GM19035 (cell line): Measurements from ENCODE around the gene SLC38A11.

Source experiments
- ATAC-seq: cut with Tn5 transposase; IDR thresholded peaks from one replicate; pipeline ENCODE4 v1.9.1; 2021; ENCODE audit not compliant: unreplicated experiment

The SLC38A11 gene

DNA sequence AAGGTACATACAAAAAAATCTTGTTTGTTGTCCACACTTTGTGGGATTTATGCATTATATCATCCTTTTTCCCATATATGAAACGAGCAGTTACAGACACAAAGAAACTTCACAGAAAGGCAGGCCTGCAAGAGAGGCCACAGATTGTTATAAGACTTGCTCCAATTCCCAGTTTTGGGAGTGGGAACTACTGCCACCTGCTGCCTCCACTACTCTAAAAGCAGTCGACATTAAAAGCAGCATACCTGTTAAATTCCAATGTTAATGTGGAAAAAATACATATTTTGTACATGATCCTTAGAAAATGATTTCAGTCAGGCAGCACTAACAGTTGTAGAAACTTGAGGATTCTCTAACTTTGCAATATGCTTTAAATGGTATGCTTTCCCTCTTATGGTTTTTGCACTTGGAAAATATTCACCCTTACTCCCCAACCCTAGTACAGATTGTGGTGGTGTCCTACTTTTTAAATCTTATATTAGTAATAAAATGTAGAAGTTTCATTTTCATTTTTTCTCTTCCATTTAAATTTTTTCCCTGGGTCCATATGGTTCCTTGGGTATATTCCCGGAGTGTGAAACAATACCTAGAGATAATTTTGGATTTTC is 37.9 kb downstream of the SLC38A11 start:
- no peak for ATAC-seq

DNA sequence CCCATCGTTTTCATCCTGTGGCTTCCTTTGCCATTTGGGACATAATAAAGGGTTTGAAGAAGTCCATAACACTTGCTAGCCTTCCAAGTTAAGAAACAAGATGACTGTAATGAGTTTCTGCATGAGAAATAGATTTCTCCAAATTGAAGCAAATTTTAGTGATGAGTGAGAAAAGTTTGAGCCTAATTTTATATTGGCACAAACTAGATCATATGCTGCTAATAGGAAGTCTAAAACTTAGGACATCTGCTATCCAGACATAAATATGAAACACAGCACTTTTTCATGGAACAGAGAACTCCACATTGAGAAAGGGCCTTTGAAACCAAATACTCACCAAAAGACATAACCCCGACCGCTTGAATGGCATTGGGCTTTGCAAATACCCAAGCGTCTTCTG is 39.8 kb downstream of the SLC38A11 start:
- ATAC-seq = no peak

DNA sequence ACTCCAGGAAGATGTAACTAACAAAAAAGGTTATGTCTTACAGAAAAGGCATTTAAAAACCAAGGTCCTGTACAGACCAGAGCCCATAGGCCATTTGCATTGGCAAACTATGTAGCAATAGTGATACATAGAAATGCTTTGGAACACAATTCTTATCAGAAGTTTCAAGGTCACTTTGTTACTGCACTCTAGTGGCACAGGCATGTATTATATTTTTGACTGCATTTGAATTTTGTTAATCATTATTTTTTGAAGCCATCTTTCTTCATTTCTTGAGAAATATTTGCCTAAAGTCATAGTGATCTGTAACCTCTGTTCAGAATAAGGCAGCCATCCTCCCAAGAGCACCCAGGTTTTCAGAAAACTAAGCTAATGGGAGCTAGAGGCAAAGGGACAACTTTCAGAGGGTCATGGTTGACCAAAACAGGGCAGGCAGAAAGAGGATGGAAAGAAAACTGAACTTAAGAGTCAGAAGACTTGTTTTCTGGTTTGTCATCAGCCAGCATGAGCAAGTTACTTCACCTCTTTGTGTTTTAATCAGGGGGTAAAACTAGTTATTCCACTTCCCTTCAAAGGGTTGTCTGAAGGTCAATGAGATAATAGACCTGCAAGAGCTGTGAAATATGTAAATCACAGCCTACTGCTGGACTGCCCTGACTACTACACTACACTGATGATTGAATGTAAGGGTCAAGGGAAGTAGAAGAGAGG is 41.5 kb downstream of the SLC38A11 start:
- ATAC-seq = no peak

DNA sequence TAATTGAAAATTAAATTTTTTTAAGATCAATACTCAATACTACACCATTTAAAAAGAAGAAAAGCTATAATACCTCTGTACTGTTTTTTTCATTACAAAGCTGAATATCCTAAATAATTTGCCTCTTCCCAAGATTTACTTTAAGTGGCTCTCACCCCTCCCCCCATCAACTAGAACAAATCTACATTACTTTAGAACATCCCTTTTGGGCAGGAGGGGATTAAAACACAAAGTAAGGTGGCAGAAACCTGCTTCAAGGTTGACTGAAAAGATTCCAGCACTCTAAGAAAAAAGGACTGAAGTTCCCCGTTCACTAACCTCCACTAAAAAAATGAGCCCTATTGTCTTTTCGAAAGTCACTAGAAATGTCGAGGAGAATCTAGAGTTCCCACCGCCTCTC is 42.3 kb downstream of the SLC38A11 start:
- no peak for ATAC-seq

DNA sequence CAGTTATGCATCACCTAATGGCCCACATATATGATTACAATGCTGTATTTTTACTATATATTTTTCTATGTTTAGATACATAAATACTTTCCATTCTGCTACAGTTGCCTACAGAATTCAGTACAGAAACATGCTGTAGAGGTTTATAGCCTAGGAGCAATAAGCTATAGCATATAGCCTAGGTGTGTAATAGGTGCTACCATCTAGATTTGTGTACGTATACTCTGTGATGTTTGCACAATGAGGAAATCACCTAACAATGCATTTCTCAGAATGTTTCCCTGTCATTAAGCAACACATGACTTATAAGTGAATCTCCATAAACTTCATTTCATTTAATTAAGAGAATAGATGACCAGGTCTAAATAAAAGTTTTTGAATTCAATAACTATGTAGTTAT is 43.5 kb downstream of the SLC38A11 start:
- ATAC-seq = no peak

DNA sequence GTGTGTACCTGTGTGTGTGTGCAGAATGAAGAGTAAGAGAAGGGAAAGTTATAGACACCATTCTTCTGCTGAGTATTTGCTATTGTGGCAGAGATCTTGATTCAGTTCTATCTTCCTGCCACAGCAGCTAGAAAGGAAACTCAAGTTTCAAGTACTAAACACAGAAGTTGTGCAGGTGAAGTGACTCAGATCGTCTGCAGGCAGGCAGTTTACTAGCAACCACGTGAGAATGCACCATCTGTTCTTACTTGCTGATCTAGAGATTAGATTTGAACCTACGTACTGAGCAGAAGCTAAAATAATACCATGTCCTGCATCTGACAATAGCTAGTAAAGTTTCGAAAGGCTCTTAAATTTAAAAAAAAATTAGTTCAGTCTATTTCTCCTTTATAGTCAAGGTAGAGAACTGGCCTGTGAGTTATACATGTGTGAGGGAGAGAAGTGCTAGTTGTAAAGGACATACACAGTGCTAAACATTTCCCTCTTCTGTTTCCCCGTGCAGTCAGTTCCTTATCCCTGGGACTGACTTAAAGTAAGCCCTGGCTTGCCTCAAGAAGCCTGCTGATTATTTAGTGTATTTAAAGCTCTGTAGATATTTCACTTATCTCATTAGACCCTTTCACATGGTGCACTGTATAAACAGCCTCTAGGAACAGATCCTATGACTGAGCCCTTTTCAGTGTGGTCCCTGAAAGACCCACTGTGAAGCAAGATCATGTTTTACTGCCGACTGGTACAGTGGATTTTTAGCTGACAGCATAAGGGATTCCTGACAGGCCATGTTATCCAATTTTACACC is 45.0 kb downstream of the SLC38A11 start:
- ATAC-seq = peak; percentile 75

DNA sequence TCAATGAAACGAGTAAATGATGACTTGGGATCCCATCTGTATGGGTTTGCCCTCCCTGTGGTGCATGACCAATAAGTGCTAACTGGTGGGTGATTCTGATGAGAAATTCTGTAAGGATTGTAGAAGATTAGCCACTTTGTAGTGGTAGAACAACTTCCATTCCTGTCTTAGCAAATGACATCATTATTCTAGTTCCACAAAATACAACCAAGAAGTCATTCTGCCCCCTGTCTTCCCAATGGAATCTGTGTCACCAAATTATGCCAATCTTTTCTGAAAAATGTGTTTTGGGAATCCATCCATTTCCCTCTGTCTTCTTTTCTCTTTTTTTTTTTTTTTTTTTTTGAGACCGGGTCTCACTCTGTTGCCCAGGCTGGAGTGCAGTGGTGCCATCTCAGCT is 48.4 kb downstream of the SLC38A11 start:
- ATAC-seq = no peak

DNA sequence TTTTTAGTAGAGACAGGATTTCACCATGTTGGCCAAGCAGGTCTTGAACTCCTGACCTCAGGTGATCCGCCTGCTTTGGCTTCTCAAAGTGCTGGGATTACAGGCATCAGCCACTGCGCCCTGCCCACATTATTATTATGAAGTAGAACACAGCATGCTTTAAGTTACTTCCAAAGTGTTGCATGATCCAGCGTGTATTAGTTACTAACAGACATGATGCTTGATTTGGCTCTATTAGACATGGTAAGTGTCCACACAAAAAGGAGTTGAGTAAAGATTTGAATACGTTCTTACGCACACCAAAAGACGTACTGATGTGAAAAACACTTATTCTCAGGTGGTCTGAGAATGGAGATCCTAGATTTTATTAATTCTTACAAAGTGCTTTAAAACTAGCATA is 50.0 kb downstream of the SLC38A11 start:
- ATAC-seq = no peak

DNA sequence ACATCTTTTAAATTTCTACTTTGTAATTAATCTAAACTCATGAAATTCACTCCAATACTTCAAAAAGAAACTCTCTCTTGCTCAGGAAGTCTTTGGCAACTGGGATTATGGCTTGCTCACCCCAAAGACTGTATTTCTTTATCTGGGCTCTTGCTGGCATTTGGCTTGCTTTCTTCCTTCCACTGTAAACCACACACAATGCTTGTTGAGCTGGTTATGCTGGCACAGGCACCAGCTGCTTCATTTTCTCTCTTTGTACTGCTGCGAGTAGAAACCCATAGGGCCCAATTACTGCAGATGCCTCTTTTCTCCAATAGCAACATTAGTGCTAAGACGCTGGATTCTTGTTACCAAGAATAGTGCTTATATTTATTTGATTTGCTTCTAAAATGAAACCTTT is 51.4 kb downstream of the SLC38A11 start:
- ATAC-seq = no peak

DNA sequence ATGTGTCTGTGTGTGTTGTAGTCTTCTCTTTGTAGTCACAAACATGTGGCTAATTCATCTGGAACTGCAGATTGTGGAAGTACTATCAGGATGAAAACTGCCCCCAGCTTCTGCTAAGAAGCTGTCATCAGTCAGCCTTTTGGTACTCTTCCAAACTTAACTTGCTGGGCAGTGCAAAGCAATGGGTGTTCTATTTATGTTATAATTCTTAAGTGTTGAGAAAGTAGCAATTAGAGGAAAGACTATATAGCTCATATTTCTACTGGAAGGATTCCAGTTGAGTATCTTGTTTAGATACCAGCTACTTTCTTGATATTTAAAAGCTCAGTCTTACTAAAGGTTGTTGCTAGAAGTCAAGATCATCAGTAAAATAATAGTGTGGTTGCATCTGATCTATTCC is 52.1 kb downstream of the SLC38A11 start:
- no peak for ATAC-seq

DNA sequence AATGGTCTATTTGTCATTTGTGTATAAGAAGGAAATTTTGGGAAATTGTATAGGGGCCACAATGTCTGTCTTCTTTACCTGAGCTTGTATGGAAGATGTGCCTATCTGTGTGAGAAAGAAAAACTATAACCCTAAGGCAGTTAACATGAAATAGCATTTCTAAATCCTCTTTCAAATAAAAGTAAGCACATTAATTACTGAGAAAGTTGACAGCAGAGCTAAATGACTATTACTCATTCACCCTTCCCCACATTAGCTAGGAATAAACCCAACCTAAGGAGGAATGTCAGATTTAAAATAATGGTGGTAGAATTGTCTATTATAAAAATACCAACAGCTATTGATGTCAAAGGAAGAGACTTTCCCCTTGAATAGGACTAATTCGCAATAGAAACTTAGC is 56.2 kb downstream of the SLC38A11 start:
- ATAC-seq = no peak

DNA sequence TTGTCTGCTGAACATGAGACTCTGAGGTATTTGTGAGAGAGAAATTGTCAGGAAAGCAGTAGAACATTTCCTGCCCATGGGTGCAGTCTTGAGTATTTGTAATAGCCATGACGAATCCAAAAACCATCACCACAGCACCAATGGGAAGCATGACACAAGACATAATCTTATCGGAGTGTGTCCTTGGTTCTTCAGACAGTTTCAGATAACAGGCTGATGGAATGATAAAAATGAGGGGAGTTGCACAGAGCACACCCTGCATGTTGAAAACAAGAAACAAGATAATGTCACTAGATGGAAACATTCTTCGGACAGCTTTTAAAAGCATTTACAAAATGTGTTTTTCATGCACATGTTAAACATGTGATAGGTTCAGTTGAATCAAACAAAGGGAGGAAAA is 56.9 kb downstream of the SLC38A11 start:
- no peak for ATAC-seq

DNA sequence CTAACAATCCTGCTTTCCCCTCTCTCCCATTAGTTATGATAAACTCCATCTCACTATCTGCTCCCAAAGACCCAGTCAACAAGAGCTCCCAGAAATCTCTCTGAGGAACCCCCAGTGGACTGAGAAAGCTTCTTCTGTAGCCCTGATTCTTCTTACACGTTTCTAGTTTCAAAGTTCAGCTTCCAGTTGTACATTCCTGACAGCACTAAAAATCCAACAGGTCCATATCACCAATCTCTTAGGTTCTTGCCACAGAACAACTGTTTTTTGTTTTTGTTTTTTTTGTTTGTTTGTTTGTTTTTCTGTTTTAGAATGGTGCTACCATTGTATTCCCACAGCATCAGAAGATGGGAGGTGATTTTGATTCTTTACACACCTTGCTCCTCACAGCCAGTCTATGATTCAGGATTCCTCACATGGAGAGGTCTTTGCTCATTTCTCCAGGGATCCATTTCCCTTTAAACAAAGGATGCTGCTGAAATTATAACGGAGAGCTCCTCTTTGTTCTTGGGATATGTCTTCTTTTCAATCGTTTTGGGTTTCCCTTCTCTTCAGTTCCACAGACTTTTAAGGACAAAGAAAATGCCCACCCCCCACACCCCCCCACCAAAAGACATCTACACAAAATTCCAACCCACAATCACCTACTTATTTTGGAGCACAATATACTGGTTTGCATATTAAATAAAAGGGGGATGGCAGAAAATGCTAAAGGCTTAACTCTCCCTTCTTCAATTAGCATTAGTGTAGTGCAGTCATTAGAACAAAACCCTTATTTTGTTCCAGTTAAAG is 57.7 kb downstream of the SLC38A11 start:
- no peak for ATAC-seq

DNA sequence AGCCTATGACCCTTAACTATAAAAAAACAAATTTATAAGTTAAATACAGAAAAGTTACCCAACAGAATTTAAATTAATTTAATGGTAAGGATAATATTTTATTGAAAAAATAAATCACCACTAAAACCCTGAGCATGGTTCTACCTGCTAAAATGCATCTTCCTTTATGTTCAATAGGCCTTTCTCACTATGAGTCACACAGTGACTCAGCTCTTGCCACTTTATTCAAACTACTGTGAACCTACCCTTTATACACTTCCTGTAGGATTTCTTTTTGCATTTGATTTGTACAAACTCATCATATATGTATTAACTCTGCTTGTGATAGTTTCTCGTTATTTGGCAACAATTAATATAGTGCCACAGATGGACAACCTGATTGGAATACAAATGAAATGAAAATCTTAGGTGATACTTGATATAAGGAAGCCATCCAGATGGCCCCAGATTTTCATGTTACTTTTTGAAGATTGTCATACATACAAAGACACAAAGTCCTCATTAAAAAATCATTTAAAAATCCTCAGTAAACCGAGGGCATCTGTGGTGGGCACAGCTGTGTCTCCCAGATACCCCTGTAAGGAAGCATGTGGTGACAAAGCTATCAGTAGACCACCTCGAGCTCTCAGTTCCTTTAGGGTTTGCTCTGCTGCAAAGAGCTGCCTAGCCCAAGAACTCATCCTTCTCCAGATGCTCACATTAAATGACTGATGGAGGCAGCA is 58.5 kb downstream of the SLC38A11 start:
- peak; percentile 99 for ATAC-seq

DNA sequence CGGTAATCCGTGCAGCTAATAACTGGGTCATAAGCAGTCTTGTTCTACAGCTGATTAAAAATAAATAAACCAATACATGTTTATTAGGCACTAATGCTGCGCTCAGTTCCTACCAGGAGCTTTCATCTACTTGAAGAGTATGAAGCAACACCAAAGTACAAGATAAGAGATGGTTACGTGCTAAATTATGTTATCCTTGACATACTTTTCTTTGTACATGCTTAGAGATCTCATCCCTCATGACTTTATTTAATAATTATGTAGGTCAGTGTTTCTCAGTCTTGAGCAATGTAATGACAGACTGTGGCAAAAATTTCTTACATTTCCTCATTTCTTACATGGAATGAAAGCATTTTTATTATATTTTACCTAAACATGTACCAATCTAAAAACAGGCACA is 59.1 kb downstream of the SLC38A11 start:
- no peak for ATAC-seq

DNA sequence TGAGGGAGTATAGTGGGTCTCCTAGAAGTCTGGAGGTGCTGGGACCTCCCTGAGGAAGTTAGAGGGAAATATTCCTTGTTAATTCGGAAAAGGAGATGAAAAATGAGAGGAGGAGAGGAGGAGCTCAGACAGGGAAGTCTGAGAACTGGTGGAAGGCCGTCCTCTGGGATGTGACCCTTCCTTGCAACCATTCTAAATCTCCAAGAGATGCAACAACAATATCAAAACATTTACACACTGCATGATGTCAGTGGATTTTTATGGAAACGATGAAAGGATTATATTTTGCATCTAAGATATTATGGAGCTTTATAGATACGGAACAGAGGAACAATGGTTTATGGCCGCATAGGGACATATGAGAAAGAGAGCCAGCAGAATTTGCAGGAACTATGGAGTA is 63.9 kb downstream of the SLC38A11 start:
- ATAC-seq = no peak

DNA sequence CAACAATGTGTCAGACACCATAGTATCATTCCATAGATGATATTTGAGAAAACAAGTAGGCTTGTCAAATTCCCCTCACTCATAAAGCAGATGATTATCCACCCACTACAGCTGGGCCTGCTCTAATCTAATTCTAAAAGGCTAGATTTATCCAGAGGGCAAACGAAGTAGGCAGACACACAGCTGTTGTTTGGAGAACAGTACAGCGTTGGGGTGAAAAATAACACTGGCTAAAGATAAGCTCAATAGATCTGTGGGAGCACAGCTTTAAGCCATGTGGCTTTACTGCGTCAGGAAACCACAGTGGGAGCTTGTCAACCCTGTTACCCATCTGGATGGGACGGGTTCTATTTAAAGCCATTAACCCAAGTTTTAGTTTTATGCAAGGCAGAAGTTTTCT is 64.8 kb downstream of the SLC38A11 start:
- ATAC-seq = no peak

DNA sequence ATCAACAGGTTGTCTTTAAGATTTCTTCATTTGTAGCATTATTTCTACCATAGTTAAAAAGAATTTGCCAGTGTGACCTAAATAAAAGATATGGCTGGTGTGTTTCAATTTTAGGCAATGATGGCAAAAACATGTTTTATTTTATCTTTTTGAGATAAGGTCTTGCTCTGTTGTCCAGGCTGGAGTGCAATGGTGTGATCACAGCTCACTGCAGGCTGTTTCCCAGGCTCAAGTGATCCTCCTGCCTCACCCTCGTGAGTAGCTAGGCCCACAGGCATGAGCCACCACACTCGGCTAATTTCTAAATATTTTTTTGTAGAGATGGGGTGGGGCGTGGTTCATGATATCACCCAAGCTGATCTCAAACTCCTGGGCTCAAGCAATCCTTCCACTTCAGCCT is 66.7 kb downstream of the SLC38A11 start:
- no peak for ATAC-seq

DNA sequence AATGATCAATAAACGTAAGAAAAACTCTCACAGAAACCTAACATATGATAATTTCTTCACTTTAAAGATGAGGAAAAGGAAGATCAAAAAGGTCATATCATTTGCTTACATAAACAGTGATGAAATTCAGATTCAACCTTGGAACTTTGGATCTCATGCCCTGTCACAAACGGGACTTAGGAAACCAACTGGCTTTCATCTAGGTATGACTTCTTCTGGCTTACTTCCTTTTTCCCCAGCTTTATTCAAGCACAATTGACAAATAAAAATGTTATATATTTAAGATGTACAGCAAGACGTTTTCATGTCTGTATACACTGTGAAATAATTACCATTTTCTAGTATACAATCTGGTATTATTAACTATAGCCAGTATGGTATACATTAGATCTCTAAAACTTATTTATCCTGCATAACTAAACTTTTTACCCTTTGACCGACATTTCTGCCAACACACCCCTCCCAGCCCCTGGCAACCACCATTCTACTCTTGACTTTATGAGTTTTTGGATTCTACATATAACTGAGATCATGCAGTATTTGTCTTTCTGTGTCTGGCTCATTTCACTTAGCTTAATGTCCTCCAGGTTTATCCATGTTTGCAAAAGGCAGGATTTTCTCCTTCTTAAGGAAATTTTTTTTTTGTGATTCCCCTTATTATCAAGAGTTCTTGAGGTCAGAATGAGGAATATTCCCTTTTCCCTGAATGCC is 67.7 kb downstream of the SLC38A11 start:
- no peak for ATAC-seq

DNA sequence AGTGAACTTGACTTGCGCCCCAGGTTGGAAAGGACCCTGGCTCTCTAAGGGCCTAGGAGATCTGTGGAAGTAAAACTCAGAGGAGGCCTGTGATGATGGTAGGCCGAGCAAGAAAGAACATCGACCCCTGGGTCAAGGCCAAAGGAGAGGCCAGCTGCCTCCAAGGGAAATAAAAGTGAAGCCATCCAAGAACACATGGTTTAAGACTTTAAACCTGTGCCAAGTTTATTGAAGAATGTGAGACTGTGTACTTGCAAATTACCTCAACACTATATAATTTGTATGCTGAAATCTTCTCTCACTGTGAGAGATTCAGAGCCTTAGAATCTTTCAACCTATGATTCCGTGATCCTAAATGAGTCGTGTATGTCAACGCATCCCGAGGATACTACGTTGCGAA is 73.0 kb downstream of the SLC38A11 start:
- ATAC-seq = no peak
